HL-60 (cell line): ENCODE measurements around the gene SLC36A1.

ENCODE experiments used
- DNase-seq, 2 experiments: peaks; one replicate each; pipeline ENCODE4 v3.0.0-alpha.2; 2010 to 2020; ENCODE audit warnings: low read depth in 1 of 2, low spot score in 1 of 2
- H3K27ac ChIP-seq: fragments of 250-450 bp; sonication (Bioruptor Pico); replicated peaks from 2 replicates; pipeline ENCODE4 v1.5.1; 2020; ENCODE audit warnings: mild to moderate bottlenecking, moderate library complexity
- H3K27me3 ChIP-seq: fragments of 250-450 bp; sonication (Bioruptor Pico); 2 replicates; pipeline ENCODE4 v1.5.1; 2021; ENCODE audit warnings: mild to moderate bottlenecking, moderate library complexity; ENCODE audit not compliant: insufficient read depth, poor library complexity, severe bottlenecking
- H3K4me3 ChIP-seq: replicated peaks from 2 replicates; pipeline ENCODE4 v1.5.1; 2011; ENCODE audit warnings: mild to moderate bottlenecking, control low read depth, low read length; ENCODE audit not compliant: insufficient read depth
- CTCF ChIP-seq: IDR thresholded peaks from one replicate; pipeline ENCODE4 v1.5.1; 2011; ENCODE audit warnings: low read length, control low read depth, inconsistent platforms; ENCODE audit not compliant: insufficient read depth
- GABPA ChIP-seq: IDR thresholded peaks from 2 replicates; pipeline ENCODE4 v1.6.1; 2012; ENCODE audit warnings: low read depth
- POLR2AphosphoS5 ChIP-seq: IDR thresholded peaks from 2 replicates; pipeline ENCODE4 v1.6.1; 2012; ENCODE audit warnings: low read depth
- REST ChIP-seq: IDR thresholded peaks from 2 replicates; pipeline ENCODE4 v1.6.1; 2012; ENCODE audit warnings: low read depth; ENCODE audit not compliant: insufficient replicate concordance
- SPI1 ChIP-seq: IDR thresholded peaks from 2 replicates; pipeline ENCODE4 v1.6.1; 2012; ENCODE audit warnings: low read depth, mild to moderate bottlenecking, borderline replicate concordance

SLC36A1 gene

GRCh38 chr5:151459680-151460324 lies 12.4 kb downstream of the SLC36A1 start:
- no peak for DNase-seq

GRCh38 chr5:151461312-151461711 lies 13.9 kb downstream of the SLC36A1 start:
- no peak for TF ChIP-seq GABPA
- TF ChIP-seq SPI1, result no peak
- TF ChIP-seq CTCF, result no peak
- TF ChIP-seq POLR2AphosphoS5, result no peak
- no peaks in the 10 kb centered on the region for H3K27me3 ChIP-seq
- no peak overlapping the region for H3K4me3 ChIP-seq
- no peak overlapping the region for H3K27ac ChIP-seq
- DNase-seq, result no peak

More at GRCh38 chr5:151459680-151460324, 12.4 kb downstream of the SLC36A1 start:
- Histone ChIP-seq H3K27me3 (no peaks in the 10 kb centered on the region), H3K4me3 (no peak overlapping the region), H3K27ac (no peak overlapping the region)
- TF ChIP-seq CTCF, result no peak
- no peak for TF ChIP-seq REST
- no peak for TF ChIP-seq GABPA
- TF ChIP-seq SPI1, result no peak
- no peak for TF ChIP-seq POLR2AphosphoS5

DNA sequence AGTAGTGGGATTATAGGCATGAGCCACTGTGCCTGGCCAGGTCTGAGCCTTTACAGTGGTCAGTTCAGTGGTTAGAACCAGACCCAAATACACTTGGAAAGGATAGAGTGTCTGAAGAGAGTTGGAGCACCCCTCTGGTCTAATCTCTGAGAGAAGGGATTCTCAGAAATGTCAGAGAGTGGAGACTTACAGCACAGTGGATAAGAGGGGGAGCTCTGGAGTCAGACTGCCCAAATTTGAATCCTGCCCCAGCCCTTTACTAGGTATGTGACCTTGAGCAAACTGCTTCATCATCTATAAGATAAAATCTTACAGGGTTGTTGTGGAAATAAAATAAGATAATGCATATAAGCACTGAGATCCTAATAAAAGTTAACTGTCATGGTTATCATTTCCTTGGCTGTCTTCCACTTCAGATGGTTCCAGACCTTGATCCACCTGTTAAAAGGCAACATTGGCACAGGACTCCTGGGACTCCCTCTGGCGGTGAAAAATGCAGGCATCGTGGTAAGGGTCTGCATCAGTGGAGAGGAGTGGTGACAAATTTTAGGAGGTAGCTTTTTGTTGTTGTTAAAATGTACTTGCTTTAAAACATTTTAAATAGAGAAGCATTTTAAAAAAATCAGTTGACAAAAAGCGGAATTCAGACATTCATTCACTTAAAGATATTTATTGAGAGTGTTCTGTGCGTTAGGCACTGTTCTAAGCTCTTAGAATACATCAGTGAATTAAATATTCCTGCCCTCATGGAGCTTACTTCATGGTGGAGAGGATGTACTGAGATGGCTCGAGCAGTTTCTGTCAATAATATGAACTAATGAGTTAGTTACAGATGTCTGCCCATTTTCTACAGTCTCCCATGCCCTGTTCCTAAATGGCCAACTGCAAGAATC lies 16.0 kb downstream of the SLC36A1 start:
- Histone ChIP-seq H3K27ac (no peak overlapping the region), H3K27me3 (no peaks in the 10 kb centered on the region), H3K4me3 (no peak overlapping the region)
- no peak for DNase-seq
- no peak for TF ChIP-seq GABPA
- no peak for TF ChIP-seq REST
- TF ChIP-seq SPI1, result no peak
- TF ChIP-seq CTCF, result no peak
- TF ChIP-seq POLR2AphosphoS5, result no peak
